Activated CD8-positive, alpha-beta memory T cell treated with anti-CD3 and anti-CD28 coated beads for 24 hours (primary cell): ENCODE measurements around the gene CDCA3.

ENCODE experiments used
- DNase-seq: peaks from one replicate; pipeline ENCODE4 v3.0.0-alpha.2; 2020

The CDCA3 gene

DNA sequence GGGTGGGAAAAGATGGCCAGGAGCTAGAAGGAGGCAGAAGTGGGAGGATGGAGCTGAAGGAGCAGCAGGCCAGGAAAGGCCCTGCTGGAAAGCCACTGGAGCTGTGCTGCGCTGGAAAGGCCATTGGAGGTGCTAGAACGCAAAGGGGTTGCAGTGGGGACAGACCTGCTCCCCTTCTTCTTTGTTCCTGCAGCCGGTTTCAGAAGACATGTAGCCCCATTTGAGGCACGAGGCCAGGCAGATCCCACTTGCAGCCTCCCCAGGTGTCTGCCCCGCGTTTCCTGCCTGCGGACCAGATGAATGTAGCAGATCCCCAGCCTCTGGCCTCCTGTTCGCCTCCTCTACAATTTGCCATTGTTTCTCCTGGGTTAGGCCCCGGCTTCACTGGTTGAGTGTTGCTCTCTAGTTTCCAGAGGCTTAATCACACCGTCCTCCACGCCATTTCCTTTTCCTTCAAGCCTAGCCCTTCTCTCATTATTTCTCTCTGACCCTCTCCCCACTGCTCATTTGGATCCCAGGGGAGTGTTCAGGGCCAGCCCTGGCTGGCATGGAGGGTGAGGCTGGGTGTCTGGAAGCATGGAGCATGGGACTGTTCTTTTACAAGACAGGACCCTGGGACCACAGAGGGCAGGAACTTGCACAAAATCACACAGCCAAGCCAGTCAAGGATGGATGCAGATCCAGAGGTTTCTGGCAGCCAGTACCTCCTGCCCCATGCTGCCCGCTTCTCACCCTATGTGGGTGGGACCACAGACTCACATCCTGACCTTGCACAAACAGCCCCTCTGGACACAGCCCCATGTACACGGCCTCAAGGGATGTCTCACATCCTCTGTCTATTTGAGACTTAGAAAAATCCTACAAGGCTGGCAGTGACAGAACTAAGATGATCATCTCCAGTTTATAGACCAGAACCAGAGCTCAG, 31.7 kb downstream of the CDCA3 start:
- no peak for DNase-seq

DNA sequence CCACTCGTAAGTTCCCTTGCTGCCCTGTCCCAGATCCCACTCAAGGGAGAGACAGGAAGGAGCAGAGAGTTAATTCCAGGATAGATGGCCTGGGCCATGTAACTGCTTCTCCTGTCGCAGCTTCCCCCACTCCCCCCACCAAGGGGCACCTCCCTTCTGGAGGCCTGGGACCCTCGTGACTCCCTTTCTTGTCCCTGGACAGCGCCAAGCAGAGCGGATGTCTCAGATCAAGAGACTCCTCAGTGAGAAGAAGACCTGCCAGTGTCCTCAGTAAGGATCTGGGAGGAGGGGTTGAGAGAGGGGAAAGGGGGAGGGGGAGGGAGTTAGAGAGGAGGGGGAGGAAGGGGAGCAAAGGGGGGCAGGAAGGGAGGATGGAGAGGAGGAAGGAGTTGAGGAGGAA, 32.4 kb downstream of the CDCA3 start:
- no peak for DNase-seq

GRCh38 chr12:6818222-6818621, 32.9 kb downstream of the CDCA3 start:
- DNase-seq: no peak

- DNase-seq: no peak
Measured at GRCh38 chr12:6817662-6818157, 33.4 kb downstream of the CDCA3 start.

DNA sequence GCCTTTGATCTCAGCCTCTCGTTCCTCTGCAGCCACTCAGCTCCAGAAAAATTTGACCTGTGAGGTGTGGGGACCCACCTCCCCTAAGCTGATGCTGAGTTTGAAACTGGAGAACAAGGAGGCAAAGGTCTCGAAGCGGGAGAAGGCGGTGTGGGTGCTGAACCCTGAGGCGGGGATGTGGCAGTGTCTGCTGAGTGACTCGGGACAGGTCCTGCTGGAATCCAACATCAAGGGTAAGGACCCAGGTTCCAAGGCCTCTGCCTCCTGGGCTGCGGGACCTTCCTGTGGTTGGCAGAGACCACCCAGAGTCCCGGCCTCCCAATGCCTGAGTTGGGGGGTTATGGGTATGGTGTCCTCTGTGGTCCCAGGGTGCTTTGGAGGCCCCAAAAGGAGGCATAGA, 34.0 kb downstream of the CDCA3 start:
- DNase-seq: no peak

GRCh38 chr12:6816598-6816997, 34.5 kb downstream of the CDCA3 start:
- no peak for DNase-seq

- DNase-seq: no peak
Measured at GRCh38 chr12:6813363-6813762, 37.7 kb downstream of the CDCA3 start.

DNA sequence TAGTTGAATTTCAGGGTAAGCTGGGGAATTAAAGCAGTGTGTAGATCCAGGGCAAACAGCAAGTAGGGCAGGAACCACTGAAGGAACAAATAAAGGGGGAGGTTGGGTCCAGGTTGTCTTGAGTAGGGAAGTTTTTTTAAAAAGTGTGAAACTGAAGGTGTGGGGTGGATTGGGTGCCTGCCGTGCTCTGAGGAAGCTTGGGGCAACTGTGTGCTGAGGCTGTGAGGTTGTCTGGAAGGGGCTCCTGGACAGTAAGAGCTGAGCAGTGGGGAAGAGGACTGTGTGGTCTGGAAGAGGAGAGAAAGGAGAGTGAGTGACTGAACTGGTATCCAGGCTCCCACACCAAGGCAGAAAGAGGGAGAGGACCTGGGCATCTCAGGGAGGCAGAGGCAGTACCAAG, 40.3 kb downstream of the CDCA3 start:
- DNase-seq: no peak

DNA sequence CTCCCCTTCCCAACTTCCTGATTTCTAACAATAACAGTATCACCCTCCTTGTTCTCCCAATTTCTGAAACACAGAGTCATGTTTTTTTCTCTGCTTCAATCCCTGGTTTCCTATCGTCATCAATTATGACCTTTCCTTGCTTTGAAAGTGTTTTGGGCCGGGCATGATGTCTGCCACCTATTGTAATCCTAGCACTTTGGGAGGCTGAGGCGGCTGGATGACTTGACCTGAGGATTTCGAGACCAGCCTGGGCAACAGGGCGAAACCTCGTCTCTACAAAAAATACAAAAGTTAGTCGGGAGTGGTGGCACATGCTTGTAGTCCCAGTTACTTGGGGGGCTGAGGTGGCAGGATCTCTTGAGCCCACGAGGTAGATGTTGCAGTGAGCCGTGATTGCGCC, 42.0 kb downstream of the CDCA3 start:
- no peak for DNase-seq

GRCh38 chr12:6807170-6807569, 43.9 kb downstream of the CDCA3 start:
- no peak for DNase-seq

GRCh38 chr12:6799147-6799546, 51.9 kb downstream of the CDCA3 start:
- no peak for DNase-seq
